ENCODE data around the gene AIP.
A peak's percentile ranks its signal among the peaks of the same experiment; 100 is the strongest.

AIP gene

DNA sequence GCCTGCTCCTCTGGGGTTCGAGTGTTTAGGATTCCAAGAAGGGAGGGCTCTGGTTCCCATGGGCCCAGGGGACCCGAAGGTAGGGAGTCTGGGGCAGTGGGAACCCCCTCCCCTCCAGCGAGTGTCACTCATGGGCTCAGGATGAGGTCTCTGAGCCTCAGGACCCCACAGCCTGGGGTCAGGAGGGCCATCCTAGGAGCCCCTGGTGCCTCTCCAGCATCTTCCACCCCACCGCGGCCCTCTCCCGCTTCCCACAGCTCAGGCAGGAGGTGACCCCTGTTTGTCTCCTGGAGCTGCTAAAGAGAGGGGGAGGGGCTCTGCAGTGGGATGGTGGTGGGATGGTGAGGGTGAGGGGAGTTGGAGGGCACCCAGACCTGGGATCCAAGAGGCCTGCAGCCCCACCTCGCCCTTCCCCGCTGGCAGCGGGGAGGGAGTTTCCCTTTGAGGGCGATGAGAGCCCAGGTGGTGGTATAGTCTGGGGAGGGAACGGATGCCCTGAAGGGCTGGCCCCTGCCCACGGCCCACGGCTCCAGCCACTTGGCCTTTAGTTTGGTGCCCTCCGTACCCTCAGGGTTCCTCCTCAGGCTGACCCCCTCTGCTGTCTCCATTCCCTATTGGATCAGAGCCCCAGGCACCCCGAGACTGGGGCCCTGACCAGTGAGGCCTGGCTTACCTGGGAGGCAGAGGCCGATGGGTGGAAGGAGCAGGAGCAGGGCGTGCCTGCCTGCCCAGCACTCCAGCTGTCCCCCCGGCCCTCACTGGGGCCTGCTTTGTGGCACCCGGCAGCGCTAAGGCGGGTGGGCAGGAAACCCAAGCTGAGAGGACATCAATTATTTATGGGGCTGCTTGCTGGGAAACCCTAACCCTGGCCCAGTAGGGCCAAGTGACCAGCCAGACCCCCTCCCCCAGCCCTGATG, 28.8 kb upstream of the AIP start:
- DNase-seq = no peak
- TF ChIP-seq, protein P1, sequence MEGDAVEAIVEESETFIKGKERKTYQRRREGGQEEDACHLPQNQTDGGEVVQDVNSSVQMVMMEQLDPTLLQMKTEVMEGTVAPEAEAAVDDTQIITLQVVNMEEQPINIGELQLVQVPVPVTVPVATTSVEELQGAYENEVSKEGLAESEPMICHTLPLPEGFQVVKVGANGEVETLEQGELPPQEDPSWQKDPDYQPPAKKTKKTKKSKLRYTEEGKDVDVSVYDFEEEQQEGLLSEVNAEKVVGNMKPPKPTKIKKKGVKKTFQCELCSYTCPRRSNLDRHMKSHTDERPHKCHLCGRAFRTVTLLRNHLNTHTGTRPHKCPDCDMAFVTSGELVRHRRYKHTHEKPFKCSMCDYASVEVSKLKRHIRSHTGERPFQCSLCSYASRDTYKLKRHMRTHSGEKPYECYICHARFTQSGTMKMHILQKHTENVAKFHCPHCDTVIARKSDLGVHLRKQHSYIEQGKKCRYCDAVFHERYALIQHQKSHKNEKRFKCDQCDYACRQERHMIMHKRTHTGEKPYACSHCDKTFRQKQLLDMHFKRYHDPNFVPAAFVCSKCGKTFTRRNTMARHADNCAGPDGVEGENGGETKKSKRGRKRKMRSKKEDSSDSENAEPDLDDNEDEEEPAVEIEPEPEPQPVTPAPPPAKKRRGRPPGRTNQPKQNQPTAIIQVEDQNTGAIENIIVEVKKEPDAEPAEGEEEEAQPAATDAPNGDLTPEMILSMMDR (IDR thresholded peaks at IDR 0.05; ENCODE audit: low read depth, low read length) = no peak
- Histone ChIP-seq H3K27me3 (ENCODE audit: insufficient read depth, low read depth, severe bottlenecking) (no peaks in the 10 kb centered on the region), H3K4me3 (ENCODE audit: low read depth, low read length) (no peak overlapping the region), H3K9me3 (ENCODE audit: severe bottlenecking) (no peaks in the 10 kb centered on the region), H3K36me3 (no peaks in the 10 kb centered on the region), H3K27ac (peak overlapping the region; percentile 48)

DNA sequence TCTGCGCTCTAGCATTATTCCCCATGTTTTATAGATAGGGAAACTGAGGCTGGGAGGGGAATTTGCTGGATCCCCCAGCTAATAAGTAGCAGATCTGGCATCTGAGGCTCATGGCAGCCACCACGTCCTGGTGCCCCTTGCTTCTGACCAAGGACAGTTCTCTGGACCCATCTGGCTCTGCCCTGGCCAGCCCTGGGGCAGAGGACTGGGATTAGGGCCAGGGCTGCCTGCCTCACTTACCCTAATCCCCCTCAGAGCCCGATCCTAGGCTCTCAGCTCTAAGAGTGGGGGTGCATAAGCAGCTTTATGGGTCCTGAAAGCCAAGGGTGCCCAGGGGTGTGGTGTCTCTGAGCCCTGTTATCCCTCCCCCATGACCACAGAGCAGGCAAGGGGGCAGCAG, 27.8 kb upstream of the AIP start, which contains the start of gene CABP4:
Gene CABP4 (plus strand): TSS at position 301 of the 400 bp plus-strand sequence. CDS start 70 bp downstream, at position 371.
- TF ChIP-seq, protein P1 (IDR thresholded peaks at IDR 0.05; ENCODE audit: low read depth, low read length) = no peak
- DNase-seq = peak; percentile 62
- no peaks in the 10 kb centered on the region for H3K9me3 ChIP-seq (ENCODE audit: severe bottlenecking)
- no peaks in the 10 kb centered on the region for H3K36me3 ChIP-seq
- H3K27me3 ChIP-seq (ENCODE audit: insufficient read depth, low read depth, severe bottlenecking) = no peaks in the 10 kb centered on the region
- H3K4me3 ChIP-seq (ENCODE audit: low read depth, low read length) = no peak within 1 kb of the TSS
- peak within 1 kb of the TSS; percentile 48 for H3K27ac ChIP-seq

DNA sequence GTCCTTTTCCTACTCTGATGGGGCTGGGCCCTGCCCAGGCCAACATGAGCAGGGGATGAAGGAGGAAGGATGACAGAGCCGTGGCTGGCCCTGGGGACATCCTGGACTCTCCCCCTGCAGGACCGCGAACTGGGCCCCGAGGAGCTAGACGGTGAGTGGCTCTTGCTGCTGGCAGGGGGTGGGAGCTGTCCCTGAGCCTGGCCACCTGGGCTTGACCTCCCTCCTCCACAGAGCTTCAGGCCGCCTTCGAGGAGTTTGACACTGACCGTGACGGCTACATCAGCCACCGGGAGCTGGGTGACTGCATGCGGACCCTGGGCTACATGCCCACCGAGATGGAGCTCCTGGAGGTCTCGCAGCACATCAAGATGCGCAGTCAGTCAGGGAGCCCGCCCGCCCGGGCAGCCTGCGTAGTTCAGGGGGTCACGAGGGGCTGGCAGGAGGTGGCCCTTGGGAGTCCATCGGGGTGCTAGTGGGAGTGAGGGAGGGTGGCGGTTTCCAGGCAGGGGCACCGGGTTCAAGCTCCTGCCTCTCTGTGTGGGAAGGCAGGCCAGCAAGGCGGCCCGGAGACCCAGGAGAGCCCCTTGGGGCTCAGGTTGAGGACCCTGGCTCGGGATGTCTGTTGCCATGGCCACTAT, 26.6 kb upstream of the AIP start:
- Histone ChIP-seq H3K27me3 (ENCODE audit: insufficient read depth, low read depth, severe bottlenecking) (no peaks in the 10 kb centered on the region), H3K4me3 (ENCODE audit: low read depth, low read length) (no peak overlapping the region), H3K36me3 (no peaks in the 10 kb centered on the region), H3K27ac (no peak overlapping the region), H3K9me3 (ENCODE audit: severe bottlenecking) (no peaks in the 10 kb centered on the region)
- no peak for DNase-seq
- TF ChIP-seq, protein P1 (IDR thresholded peaks at IDR 0.05; ENCODE audit: low read depth, low read length) = no peak

DNA sequence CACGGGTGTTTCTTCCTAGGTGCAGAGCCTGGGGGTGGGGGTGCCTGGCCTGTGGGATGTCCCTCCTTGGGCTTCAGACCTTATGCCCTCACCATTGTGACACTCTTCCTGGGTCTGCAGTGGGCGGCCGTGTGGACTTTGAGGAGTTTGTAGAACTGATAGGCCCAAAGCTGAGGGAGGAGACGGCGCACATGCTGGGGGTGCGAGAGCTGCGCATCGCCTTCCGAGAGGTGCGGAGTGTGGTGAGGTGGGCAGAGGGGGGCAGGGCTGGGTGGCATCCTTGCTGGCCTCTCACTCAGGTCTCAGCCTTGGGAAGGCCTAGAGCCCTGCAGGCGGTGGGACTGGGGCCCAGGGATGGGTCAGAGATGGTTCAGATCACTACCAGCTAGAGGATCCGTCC, 25.4 kb upstream of the AIP start:
- TF ChIP-seq, protein P1 (IDR thresholded peaks at IDR 0.05; ENCODE audit: low read depth, low read length) = no peak
- Histone ChIP-seq H3K27ac (no peak overlapping the region), H3K4me3 (ENCODE audit: low read depth, low read length) (no peak overlapping the region), H3K9me3 (ENCODE audit: severe bottlenecking) (no peaks in the 10 kb centered on the region), H3K36me3 (no peaks in the 10 kb centered on the region), H3K27me3 (ENCODE audit: insufficient read depth, low read depth, severe bottlenecking) (no peaks in the 10 kb centered on the region)
- no peak for DNase-seq

DNA sequence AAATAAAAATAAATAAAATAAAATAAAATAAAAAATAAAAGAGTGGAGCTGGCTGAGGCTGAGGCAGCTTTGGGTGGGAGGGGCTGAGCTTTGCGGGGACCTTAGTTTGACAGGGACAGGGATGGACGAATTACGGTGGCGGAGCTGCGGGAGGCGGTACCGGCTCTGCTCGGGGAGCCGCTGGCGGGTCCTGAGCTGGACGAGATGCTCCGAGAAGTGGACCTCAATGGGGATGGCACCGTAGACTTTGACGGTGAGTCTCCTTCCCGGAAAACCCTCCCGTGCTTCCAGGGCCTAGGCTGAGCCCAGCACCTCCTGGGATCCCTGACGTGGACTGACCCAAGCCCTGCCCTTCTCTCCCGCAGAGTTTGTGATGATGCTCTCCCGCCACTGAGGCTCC, 24.6 kb upstream of the AIP start:
- H3K36me3 ChIP-seq = no peaks in the 10 kb centered on the region
- no peaks in the 10 kb centered on the region for H3K27me3 ChIP-seq (ENCODE audit: insufficient read depth, low read depth, severe bottlenecking)
- no peaks in the 10 kb centered on the region for H3K9me3 ChIP-seq (ENCODE audit: severe bottlenecking)
- no peak overlapping the region for H3K27ac ChIP-seq
- no peak overlapping the region for H3K4me3 ChIP-seq (ENCODE audit: low read depth, low read length)
- TF ChIP-seq, protein P1 (IDR thresholded peaks at IDR 0.05; ENCODE audit: low read depth, low read length) = no peak
- no peak for DNase-seq

All from WERI-Rb-1 (cell line).